GM12892 (cell line): ENCODE data around the gene RNASEH1.

ENCODE experiments used
- DNase-seq: peaks from one replicate; pipeline ENCODE4 v3.0.0; 2011; ENCODE audit not compliant: insufficient read length
- FAIRE-seq: peaks from 2 replicates; lab custom pipeline; 2011; peaks lifted over from hg19 to GRCh38; lab: Jason Lieb, UNC
- POLR2A ChIP-seq: IDR thresholded peaks from 2 replicates; pipeline ENCODE4 v1.6.1; 2011; ENCODE audit warnings: low read depth, low read length, control low read depth
- POLR2AphosphoS5 ChIP-seq: IDR thresholded peaks from 2 replicates; pipeline ENCODE4 v1.6.1; 2011; ENCODE audit warnings: low read depth, low read length, control low read depth
- TAF1 ChIP-seq: IDR thresholded peaks from 2 replicates; pipeline ENCODE4 v1.6.1; 2011; ENCODE audit warnings: low read depth, mild to moderate bottlenecking, control low read depth, low read length, borderline replicate concordance

The RNASEH1 gene

GRCh38 chr2:3566806-3567205, 8.7 kb upstream of the RNASEH1 start:
- FAIRE-seq (no peak), DNase-seq (no peak)
- no peak for TF ChIP-seq POLR2AphosphoS5

GRCh38 chr2:3565117-3565516, 7.0 kb upstream of the RNASEH1 start:
- TF ChIP-seq POLR2A = no peak
- TF ChIP-seq TAF1 = no peak
- no peak for TF ChIP-seq POLR2AphosphoS5
- DNase-seq (no peak), FAIRE-seq (no peak)

DNA sequence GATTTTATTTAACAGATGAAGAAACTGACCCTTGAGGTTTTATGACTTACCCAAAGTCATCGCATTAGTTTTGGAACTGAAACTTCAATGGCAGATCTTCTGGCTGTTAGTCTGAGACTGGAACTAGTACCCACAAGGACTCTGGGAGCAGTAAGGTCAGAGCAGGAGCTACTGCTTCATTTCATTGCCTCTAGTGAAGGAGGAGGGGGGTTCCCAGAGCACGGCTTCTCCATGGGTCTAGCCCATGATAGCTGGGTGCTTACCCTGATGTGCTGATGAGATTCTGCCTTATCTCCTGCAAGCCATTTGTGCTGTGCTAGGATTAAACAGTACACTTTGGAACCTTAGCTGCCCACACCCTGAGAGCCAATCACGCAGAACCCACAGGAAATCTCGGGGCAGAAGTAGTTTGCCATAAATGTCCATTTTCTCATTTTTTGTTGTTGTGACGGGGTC, 5.4 kb upstream of the RNASEH1 start:
- TF ChIP-seq POLR2A = no peak; the same call in 1 of the 2 replicates
- no peak for TF ChIP-seq TAF1
- TF ChIP-seq POLR2AphosphoS5 = no peak
- DNase-seq = peak; percentile 38
- peak; percentile 24 for FAIRE-seq

DNA sequence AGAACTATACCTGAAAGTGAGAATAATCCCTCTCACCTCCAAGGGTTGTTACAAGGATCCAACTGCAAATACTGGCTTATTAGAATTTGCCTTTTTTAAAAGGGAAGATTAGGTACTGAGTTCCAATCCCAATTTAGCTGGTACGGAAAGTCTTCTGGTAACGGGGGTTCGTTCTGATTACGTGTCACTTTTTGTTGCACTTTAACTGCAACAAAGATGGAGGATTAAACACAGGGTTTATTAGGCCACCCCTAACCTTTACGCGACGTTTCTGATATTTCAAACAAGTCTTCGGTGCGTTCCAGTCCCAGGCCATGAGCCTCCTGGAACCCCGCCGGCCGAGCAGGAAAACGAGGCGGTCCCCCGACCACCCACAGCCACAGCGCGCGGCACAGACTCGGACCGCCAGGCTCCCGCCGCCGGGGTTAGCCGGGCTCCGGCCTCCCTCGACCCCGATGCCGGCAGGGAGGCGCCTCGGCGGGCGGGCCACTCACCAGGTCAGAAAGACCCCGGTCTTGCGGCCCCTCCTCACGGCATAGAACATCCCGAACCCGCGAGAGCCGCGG, 411 bp downstream of the RNASEH1 start:
- FAIRE-seq = no peak
- DNase-seq = no peak
- TF ChIP-seq POLR2AphosphoS5 (no peak), TAF1 (no peak), POLR2A (no peak)

- DNase-seq (no peak), FAIRE-seq (no peak)
- TF ChIP-seq POLR2A (no peak), POLR2AphosphoS5 (no peak), TAF1 (no peak)
These were observed 4.2 kb downstream of the RNASEH1 start for GRCh38 chr2:3553946-3554345.

DNA sequence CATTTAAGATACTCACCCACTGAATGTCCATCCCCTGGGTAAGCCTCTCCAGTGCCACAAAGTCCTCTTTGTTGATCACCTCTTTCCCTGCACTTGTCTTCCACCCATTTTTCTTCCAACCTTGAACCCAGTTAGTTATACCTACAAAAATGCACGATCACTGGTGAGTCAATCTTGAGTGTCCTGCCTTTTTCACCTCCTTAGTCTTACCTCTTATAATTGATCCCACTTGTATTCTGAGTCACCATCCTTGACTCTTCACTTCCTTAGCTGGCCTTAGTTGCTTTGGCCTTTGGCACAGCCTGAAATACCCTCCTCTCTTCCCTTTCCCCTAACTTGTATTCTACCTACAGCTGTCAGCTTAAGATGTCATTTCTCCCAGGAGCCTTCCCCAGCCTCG, 10.2 kb downstream of the RNASEH1 start:
- DNase-seq (no peak), FAIRE-seq (no peak)
- TF ChIP-seq TAF1 (no peak), POLR2AphosphoS5 (no peak), POLR2A (no peak)

DNA sequence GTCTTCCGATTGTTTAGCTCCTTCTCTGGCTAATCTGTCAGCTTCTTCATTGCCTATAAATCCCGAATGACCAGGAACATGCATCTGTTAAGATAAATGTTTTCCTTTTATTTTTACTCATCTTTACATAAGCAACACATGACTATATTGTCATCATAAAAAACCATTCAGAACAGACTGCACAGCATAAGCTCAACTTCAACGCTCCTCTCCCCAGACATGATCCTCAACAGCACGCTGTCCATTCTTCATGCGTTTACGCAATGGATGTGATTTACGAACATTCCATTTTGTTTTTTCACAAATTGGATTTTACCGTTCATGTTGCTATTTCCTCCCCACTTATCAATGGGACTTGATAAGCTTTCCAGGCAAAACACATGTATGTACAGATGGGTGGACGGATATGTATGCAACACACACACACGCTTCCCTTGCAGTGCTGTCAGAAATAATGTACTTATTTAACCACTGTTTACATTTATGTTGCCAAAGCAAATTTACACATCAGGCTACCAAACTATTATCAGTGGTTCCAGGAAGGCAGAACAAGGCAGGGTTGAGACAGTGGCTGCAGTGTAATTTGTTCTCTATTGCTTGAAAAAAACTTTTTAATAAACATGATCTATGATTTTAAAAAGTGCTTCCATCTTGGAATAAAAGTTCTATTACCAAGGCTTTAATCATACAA, 12.2 kb downstream of the RNASEH1 start:
- FAIRE-seq (no peak), DNase-seq (no peak)
- TF ChIP-seq POLR2A = no peak
- TF ChIP-seq POLR2AphosphoS5 = no peak
- TF ChIP-seq TAF1 = no peak

- no peak for TF ChIP-seq POLR2AphosphoS5
- no peak for TF ChIP-seq TAF1
- no peak for TF ChIP-seq POLR2A
- DNase-seq (no peak), FAIRE-seq (no peak)
These were observed 15.0 kb downstream of the RNASEH1 start for GRCh38 chr2:3543023-3543683.

DNA sequence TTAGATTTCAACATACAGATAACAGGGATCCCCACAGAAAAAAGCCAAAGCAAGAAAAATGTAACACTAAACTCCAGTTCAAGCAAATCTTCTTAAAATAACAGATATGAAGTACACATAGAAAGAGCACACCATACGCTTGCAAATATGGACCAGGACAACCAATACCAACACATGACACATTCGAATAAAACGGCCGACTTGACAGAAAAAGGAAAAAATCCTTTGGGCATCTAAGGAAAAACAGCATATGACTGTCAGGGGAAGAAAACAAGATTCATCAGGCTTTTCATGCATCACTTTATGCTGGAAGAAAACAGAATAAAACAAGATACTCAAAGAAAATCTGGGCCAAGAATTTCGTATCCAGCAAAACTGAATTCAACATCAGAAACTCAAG, 16.0 kb downstream of the RNASEH1 start:
- DNase-seq (no peak), FAIRE-seq (no peak)
- TF ChIP-seq POLR2AphosphoS5 = no peak
- no peak for TF ChIP-seq POLR2A
- no peak for TF ChIP-seq TAF1

DNA sequence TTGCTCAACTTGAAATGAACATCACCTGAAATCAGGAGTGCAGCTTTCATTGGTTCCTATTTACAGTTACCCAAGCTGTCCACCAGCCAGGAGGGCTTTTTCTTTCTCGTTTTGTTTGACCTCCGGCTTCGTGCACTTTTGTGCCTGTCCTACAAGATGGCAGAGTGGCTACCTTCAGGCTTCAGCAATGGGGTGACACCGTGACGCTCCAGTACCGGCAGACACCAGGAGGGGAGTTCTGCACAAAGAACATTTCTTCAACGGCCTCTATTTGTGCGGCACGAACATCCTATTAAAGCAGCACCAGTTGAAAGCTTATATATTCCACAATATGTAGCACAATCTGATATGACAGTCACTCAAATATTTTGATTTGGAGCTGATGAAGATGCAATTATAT, 18.3 kb downstream of the RNASEH1 start:
- TF ChIP-seq TAF1 (no peak), POLR2AphosphoS5 (0 out of 2 replicates have a peak, but pooled peaks have one; percentile 21)
- no peak for FAIRE-seq

DNA sequence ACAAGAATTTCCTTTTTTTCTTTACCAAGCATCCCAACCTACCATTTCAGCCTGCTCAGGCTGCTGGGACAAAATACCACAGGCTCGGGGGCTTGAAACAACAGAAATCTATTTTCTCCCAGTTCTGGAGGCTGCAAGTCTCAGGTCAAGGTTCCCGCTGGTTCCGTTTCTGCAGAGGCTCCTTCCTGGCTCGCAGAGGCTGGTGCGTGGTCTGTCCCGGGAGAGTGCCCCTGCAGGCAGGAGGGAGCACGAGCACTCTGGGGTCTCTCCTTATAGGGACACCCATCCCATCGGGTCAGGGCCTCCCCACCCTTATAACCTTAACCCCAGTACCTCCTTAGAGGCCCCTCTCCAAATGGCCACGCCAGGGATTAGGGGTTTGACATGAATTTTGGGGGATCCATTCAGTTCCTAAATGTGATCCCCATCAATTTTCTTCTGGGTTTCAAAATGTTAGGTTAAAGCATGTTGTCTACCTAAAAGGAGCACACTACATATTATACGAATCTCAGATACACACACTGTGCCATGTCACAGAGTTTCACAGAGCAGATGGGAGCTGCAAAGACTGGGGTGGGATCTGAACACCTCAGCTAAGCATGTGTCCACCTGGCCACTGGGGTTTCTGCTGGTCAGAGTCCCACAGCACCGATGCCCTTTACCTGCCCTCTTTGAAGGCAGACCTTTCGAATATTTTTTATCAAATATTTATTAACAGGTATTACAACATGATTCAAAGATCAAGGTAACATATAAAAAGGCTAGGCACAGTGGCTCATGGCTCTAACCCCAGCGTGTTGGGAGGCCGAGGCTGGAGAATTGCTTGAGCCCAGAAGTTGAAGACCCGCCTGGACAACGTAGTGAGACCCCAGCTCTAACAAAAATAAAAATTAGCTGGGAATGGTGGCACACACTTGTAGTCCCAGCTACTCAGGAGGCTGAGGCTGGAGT, 21.2 kb downstream of the RNASEH1 start:
- FAIRE-seq (no peak), DNase-seq (no peak)
- no peak for TF ChIP-seq POLR2AphosphoS5
- TF ChIP-seq TAF1 = no peak
- no peak for TF ChIP-seq POLR2A

More for the DNA sequence above, 18.3 kb downstream of the RNASEH1 start:
- no peak for DNase-seq
